Progenitor cell of endocrine pancreas (in vitro differentiated cells): ENCODE results near the gene MBTPS1. TPM values are rescaled to one million over a fixed set of nuclear protein-coding genes. Genes with fewer than 3 reads are reported as not detected.

ENCODE experiments used
- DNase-seq: peaks from one replicate; pipeline ENCODE4 v3.0.0; 2021; ENCODE audit warnings: low spot score; ENCODE audit not compliant: unreplicated experiment
- H3K27ac Mint-ChIP-seq: 2 replicates; pipeline ENCODE4 v1.8.0; 2021; ENCODE audit warnings: mild to moderate bottlenecking, moderate library complexity, mixed read lengths
- H3K27me3 Mint-ChIP-seq: 2 replicates; pipeline ENCODE4 v1.8.0; 2021; ENCODE audit warnings: mixed read lengths
- H3K36me3 Mint-ChIP-seq: 2 replicates; pipeline ENCODE4 v1.8.0; 2022; ENCODE audit warnings: mixed read lengths; ENCODE audit not compliant: insufficient read depth
- H3K4me1 Mint-ChIP-seq: 2 replicates; pipeline ENCODE4 v1.8.0; 2021; ENCODE audit warnings: low read depth, mixed read lengths
- H3K4me3 Mint-ChIP-seq: 2 replicates; pipeline ENCODE4 v1.8.0; 2021; ENCODE audit warnings: low read depth, mild to moderate bottlenecking, moderate library complexity, mixed read lengths
- H3K9me3 Mint-ChIP-seq: 2 replicates; pipeline ENCODE4 v1.8.0; 2021; ENCODE audit warnings: low read depth, mixed read lengths
- total RNA-seq: library from RNA; stranded (reverse); gene quantifications from 2 replicates; pipeline ENCODE4 v1.2.1, GENCODE V29; 2021
- TF ChIP-seq, protein P1 (sequence below): fragments of 200-600 bp; sonication (generic); IDR thresholded peaks from one replicate; pipeline ENCODE4 v1.5.0; 2021; ENCODE audit warnings: antibody characterized with exemption, mild to moderate bottlenecking; ENCODE audit not compliant: unreplicated experiment

Gene MBTPS1
- total RNA-seq, 1 donor from 2014 or later = 94.7 TPM

DNA sequence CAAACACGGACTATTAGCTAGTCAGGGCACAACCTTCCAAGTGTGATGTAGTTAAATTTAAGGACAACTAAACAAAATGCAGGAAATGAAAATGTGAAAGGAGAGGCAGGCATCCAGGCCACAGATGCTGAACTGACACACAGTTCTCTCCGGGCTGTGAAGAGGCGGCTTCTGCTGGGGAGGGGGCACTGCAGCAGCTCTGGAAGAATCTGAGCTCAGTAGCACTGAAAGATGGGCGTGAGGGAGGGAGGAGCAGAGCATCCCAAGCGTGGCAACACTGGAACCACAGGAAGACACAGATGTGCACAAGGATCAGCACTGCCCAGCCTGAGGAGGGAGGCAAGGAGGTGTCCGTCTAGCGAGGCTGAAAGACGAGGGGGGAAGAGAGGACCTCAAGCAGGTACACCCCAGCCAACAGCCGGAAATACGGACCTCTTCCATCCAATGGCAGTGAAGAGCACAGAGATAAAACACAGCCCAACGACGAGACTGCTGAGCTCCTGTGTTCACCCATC, 11.4 kb downstream of the MBTPS1 start:
- TF ChIP-seq, protein P1, sequence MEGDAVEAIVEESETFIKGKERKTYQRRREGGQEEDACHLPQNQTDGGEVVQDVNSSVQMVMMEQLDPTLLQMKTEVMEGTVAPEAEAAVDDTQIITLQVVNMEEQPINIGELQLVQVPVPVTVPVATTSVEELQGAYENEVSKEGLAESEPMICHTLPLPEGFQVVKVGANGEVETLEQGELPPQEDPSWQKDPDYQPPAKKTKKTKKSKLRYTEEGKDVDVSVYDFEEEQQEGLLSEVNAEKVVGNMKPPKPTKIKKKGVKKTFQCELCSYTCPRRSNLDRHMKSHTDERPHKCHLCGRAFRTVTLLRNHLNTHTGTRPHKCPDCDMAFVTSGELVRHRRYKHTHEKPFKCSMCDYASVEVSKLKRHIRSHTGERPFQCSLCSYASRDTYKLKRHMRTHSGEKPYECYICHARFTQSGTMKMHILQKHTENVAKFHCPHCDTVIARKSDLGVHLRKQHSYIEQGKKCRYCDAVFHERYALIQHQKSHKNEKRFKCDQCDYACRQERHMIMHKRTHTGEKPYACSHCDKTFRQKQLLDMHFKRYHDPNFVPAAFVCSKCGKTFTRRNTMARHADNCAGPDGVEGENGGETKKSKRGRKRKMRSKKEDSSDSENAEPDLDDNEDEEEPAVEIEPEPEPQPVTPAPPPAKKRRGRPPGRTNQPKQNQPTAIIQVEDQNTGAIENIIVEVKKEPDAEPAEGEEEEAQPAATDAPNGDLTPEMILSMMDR = no peak
- H3K36me3 Mint-ChIP-seq = no peaks in the 10 kb centered on the region
- no peak overlapping the region for H3K4me3 Mint-ChIP-seq
- H3K4me1 Mint-ChIP-seq = peaks cover 2% of the 10 kb centered on the region
- no peak for DNase-seq
- H3K27me3 Mint-ChIP-seq = no peaks in the 10 kb centered on the region
- H3K27ac Mint-ChIP-seq = no peak overlapping the region
- no peaks in the 10 kb centered on the region for H3K9me3 Mint-ChIP-seq

DNA sequence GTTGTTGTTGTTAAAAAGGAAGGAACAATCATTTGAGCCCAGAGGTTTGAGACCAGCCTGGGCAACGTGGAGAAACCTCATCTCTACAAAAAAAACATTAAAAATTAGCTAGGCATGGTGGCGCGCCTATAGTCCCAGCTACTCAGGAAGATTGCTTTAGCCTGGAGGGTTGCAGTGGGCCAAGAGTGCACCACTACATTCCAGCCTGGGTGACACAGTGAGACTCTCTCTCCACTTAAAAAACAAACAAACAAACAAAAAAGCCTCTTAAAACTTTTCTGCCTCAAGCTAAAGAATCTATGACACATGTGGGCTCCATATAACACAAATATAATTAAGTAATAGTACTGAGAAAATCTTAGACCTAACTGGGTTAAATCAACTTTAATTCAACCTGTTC, 12.5 kb downstream of the MBTPS1 start:
- no peak overlapping the region for H3K27ac Mint-ChIP-seq
- no peaks in the 10 kb centered on the region for H3K36me3 Mint-ChIP-seq
- peaks cover 2% of the 10 kb centered on the region for H3K4me1 Mint-ChIP-seq
- H3K27me3 Mint-ChIP-seq = no peaks in the 10 kb centered on the region
- H3K4me3 Mint-ChIP-seq = no peak overlapping the region
- TF ChIP-seq, protein P1 = no peak
- H3K9me3 Mint-ChIP-seq = no peaks in the 10 kb centered on the region
- no peak for DNase-seq

DNA sequence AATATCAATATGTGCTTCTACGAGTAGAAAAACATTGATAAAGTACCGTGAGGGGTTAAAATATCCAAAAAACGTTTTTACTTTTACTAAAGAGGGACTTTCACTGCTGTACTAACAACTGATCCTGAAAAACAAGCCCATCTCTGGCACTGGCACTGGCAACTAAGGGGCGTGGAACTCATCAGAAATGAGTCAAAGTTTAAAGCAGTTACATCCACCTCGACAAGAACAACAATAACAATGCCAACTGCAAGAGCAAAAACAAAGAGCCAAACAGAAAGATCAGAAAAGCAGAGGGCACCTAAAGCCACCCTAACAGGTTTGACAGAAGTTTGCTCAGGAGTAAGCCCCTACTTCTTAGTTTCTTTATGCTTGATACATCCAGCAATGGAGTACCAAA, 13.1 kb downstream of the MBTPS1 start:
- H3K27ac Mint-ChIP-seq = peak overlapping the region; percentile 6
- no peaks in the 10 kb centered on the region for H3K27me3 Mint-ChIP-seq
- H3K36me3 Mint-ChIP-seq = peaks cover 4% of the 10 kb centered on the region
- H3K9me3 Mint-ChIP-seq = no peaks in the 10 kb centered on the region
- no peak overlapping the region for H3K4me3 Mint-ChIP-seq
- no peak for DNase-seq
- TF ChIP-seq, protein P1 = no peak
- H3K4me1 Mint-ChIP-seq = peaks cover 2% of the 10 kb centered on the region

DNA sequence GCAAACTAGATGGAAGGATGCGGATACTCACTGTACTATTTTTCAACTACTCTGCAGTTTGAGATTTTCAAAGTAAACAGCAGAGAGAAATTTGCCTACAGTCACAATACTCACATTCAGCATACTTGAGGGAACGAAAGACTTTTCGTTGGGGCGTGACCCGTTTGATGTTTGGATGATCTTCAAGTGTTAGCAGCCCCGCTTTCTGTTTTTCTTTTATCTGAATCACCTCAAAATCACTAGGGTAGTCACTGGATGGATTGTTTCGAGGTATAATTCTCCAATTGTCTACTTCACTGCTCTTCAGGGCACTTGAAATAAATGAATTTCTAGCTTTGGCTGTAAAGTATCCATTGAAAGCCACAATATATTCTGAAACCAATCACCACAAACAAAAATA, 17.8 kb downstream of the MBTPS1 start:
- no peak for DNase-seq
- no peak overlapping the region for H3K27ac Mint-ChIP-seq
- peaks cover 21% of the 10 kb centered on the region for H3K4me1 Mint-ChIP-seq
- no peak overlapping the region for H3K4me3 Mint-ChIP-seq
- peaks cover 14% of the 10 kb centered on the region for H3K36me3 Mint-ChIP-seq
- H3K9me3 Mint-ChIP-seq = no peaks in the 10 kb centered on the region
- TF ChIP-seq, protein P1 = no peak
- H3K27me3 Mint-ChIP-seq = no peaks in the 10 kb centered on the region

DNA sequence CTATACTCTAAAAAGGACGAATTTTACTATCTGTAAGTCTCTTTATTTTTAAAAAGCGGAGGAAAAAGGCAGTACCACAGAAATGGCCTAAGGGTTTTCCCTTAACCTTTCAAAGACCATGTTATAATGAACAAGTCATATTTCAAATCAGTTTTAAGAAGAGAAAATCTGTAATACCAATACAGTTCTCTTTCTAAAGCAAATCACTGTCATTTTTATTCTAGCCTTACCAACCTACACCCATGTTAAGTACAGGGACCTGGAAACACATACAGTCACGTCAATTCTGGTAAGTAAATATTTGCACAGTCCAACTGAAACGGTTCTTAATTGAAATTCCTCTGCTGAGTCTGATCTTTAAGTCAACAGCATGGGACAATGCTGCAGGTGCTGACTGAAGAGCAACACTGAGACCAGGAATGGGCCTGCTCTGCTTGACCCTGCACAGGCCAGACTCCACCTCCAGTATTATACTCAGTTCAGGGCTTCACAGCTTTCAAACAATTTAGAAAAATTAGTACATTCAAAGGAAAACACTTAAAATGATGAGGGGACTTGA, 20.2 kb downstream of the MBTPS1 start:
- DNase-seq = no peak
- no peak overlapping the region for H3K4me3 Mint-ChIP-seq
- peak overlapping the region; percentile 91 for H3K27ac Mint-ChIP-seq
- no peaks in the 10 kb centered on the region for H3K27me3 Mint-ChIP-seq
- peaks cover 18% of the 10 kb centered on the region for H3K4me1 Mint-ChIP-seq
- H3K36me3 Mint-ChIP-seq = peaks cover 26% of the 10 kb centered on the region
- H3K9me3 Mint-ChIP-seq = no peaks in the 10 kb centered on the region
- TF ChIP-seq, protein P1 = no peak
